Activated CD8-positive, alpha-beta memory T cell treated with anti-CD3 and anti-CD28 coated beads, Interleukin-2, amount 50 U/mL, for 1 hour (primary cell): ENCODE data around the gene TENT5C.

ENCODE experiments used
- DNase-seq: peaks from one replicate; pipeline ENCODE4 v3.0.0-alpha.2; 2020; ENCODE audit errors: extremely low read depth

TENT5C gene

GRCh38 chr1:117656202-117656641 lies 50.4 kb downstream of the TENT5C start:
- peak; percentile 83 for DNase-seq

GRCh38 chr1:117657031-117657430 lies 51.2 kb downstream of the TENT5C start:
- no peak for DNase-seq

GRCh38 chr1:117657949-117658660 lies 52.3 kb downstream of the TENT5C start:
- DNase-seq, result no peak

- no peak for DNase-seq
These were observed 52.8 kb downstream of the TENT5C start for GRCh38 chr1:117658676-117659075.

- no peak for DNase-seq
These were observed 53.9 kb downstream of the TENT5C start for GRCh38 chr1:117659550-117660270.

DNA sequence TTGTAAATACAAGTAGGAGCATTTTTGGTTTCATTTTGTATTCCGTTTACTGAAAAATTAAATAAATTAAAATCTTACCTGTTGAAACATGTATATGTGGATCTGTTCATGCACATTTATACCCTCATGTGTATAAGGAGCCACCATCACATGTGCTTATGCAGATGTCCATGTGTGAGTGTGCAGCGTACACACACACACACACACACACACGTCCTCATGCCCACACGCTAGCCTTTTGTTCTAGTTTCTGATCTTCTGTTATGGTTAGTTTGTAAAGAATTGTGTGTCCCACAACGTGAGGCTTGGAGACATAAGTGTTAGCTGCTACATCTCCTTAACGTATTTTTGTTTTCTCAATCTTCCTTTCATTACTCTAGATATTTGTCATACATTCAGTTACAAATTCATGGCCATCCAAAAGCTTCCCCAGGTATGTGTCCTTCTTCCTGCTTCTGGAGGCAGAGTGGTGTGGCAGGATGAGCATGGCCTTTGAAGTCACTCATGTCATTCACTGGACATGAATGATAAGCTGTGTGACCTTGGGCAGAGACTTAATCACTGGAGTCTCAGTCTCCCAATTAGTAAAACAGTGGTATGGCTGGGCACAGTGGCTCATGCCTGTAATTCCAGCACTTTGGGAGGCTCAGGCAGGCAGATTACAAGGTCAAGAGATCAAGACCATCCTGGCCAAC lies 54.6 kb downstream of the TENT5C start:
- no peak for DNase-seq

DNA sequence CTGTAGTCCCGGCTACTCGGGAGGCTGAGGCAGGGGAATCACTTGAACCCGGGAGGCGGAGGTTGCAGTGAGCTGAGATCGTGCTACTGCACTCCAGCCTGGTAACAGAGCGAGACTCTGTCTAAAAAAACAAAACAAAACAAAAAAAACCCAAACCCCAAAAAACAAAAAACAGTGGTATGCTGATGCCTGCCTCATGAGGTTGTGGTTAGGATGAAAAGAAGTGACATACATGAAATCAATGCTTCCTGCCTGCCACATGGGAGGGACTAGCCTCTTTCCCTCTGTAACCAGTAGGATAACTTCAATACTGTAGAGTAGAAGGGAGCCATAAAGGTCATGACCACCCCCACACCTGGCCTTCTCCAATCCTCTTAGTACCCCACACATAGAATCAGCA lies 55.2 kb downstream of the TENT5C start:
- DNase-seq, result no peak

GRCh38 chr1:117662667-117663066 lies 56.8 kb downstream of the TENT5C start:
- no peak for DNase-seq

- no peak for DNase-seq
These were observed 57.5 kb downstream of the TENT5C start for GRCh38 chr1:117663156-117663902.

DNA sequence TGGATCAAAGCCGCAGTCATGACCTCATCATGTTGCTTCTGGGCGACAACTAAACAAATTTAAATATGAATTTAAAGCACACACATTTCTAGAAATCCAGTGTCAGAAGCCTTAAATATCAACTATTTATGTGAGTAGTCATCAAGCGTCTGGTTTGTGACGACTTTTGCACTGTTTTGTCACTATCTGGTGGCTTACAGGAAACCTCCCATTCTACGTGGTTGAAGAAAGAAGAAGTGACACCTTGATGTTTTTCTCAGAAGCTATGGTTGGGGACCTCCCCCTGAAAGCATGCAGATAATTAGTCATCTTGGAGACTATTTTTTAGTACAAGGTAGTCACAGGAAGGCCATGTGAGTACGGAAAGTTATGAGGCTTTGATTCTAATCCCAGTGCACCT lies 58.5 kb downstream of the TENT5C start:
- peak; percentile 57 for DNase-seq

DNA sequence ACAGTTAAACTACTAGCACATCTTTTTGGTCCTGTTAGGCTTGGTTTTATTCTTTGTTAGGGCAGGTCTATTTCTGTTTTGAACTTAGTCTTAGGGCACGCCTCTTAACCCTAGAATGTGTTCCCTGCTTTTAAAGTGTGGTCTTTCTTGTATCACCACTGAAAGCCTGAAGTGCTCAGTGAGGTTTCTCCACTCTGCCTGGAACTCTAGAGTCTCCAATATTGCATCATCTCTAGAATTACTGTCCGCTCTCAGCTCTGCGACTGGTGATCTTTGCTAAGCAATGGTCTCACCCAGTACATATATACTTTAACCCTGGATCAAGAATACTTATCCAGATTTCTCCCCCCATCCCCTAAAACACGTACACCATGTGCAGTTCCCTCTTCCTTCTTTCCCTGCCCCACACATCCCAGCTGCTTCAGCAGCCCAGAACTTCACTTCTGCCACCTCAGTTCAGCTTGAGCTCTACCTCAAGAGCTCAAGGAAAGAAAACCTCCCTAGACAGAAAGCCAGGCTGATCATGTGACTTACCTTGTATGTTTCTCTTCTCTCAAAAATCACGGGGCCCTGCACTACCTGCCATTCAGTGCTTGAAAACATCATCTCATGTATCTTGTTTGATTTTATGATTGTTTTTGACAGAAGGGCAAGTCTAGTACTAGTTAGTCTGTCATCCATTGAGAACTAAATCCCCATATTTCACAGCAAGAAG lies 59.9 kb downstream of the TENT5C start:
- no peak for DNase-seq

- no peak for DNase-seq
These were observed 63.7 kb downstream of the TENT5C start for GRCh38 chr1:117669572-117669971.

- DNase-seq, result no peak
These were observed 65.3 kb downstream of the TENT5C start for GRCh38 chr1:117670976-117671780.

- DNase-seq, result no peak
These were observed 66.1 kb downstream of the TENT5C start for GRCh38 chr1:117671781-117672501.

DNA sequence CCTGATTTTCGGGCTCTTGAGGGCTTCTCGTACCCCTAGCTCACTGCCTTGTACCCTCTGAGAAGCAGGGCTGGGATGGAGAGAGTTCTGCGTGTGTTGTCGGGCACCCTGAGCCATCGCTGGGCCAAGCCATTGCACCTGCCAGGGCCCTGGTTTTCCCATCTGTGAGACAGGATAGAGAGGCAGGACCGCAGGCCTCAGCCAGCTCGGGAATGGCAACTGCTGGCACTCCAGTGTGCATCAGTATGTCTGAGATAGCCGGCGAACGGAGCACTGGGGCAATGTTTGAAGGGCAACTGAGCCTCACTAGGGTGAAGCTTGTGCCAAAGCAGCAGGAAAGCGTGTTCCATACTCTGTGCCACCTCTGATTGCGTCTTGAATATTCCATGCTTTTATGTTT lies 66.9 kb downstream of the TENT5C start:
- DNase-seq, result no peak

- no peak for DNase-seq
These were observed 67.6 kb downstream of the TENT5C start for GRCh38 chr1:117673405-117673804.

GRCh38 chr1:117674521-117675400 lies 68.9 kb downstream of the TENT5C start:
- DNase-seq, result no peak

DNA sequence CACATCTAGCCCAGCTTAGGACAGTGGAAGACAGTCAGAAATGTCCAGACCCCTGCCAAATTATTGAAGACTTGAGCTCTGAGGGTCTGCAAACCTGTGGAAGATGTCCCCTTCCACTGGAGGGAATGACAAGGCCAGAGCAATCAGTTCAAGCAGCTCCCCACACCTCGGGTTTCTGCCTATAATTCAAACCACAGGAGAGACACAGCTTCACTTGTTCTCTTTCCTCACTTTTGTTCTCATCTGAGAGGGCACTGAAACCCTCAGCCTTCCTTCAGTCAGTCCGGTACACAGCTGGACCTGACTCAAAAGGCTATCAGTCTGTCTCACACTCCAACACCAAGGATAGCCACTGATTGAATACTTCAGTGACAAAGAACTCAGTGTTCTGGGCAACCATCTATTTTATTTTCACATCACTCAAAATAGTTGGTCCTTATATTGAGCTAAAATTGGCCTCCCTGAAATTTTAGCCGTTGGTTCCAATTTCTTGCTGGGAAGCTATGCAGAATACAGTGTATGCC lies 70.1 kb downstream of the TENT5C start:
- no peak for DNase-seq
